Measurements from ENCODE around the gene EPB41.

The EPB41 gene

DNA sequence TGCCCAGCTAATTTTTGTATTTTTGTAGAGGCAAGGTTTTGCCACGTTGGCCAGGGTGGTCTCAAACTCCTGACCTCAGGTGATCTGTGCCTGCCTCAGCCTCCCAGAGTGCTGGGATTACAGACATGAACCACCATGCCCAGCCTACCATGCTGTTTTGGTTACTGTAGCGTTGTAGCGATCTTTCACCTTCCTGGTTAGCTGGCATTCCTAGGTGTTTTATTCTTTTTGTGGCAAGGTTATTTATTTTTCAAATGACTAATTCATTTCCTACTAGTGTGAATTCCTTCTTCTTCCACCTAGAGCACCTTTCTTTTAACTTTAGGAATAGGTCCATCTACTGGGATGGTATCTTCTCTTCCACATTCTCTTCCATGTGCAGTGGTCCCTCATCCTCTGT lies 180.1 kb downstream of the EPB41 start:
- TF ChIP-seq SIN3A (IDR thresholded peaks at IDR 0.05; ENCODE audit: borderline replicate concordance, insufficient read depth, low read length): no peak
- TF ChIP-seq TAF1 (IDR thresholded peaks at IDR 0.05; ENCODE audit: borderline replicate concordance, insufficient read depth, low read length): no peak
- TF ChIP-seq POLR2AphosphoS5 (IDR thresholded peaks at IDR 0.05; ENCODE audit: low read depth, low read length): no peak
- no peak for TF ChIP-seq FOXP2 (optimal IDR thresholded peaks at IDR 0.05; ENCODE audit: borderline replicate concordance, extremely low read depth, extremely low read length, insufficient read depth)
- TF ChIP-seq REST (IDR thresholded peaks at IDR 0.05; ENCODE audit: insufficient read depth in 1 of 2, low read depth in 2 of 2, low read length in 2 of 2): no peak

- no peak for TF ChIP-seq TAF1 (IDR thresholded peaks at IDR 0.05; ENCODE audit: borderline replicate concordance, insufficient read depth, low read length)
- no peak for TF ChIP-seq POLR2AphosphoS5 (IDR thresholded peaks at IDR 0.05; ENCODE audit: low read depth, low read length)
- TF ChIP-seq REST (IDR thresholded peaks at IDR 0.05; ENCODE audit: insufficient read depth in 1 of 2, low read depth in 2 of 2, low read length in 2 of 2): no peak
- TF ChIP-seq FOXP2 (optimal IDR thresholded peaks at IDR 0.05; ENCODE audit: borderline replicate concordance, extremely low read depth, extremely low read length, insufficient read depth): no peak
- TF ChIP-seq SIN3A (IDR thresholded peaks at IDR 0.05; ENCODE audit: borderline replicate concordance, insufficient read depth, low read length): no peak
These were observed 180.6 kb downstream of the EPB41 start for GRCh38 chr1:29094954-29095353.

- TF ChIP-seq POLR2AphosphoS5 (IDR thresholded peaks at IDR 0.05; ENCODE audit: low read depth, low read length): no peak
- TF ChIP-seq TAF1 (IDR thresholded peaks at IDR 0.05; ENCODE audit: borderline replicate concordance, insufficient read depth, low read length): no peak
- no peak for TF ChIP-seq FOXP2 (optimal IDR thresholded peaks at IDR 0.05; ENCODE audit: borderline replicate concordance, extremely low read depth, extremely low read length, insufficient read depth)
- TF ChIP-seq SIN3A (IDR thresholded peaks at IDR 0.05; ENCODE audit: borderline replicate concordance, insufficient read depth, low read length): no peak
- TF ChIP-seq REST (IDR thresholded peaks at IDR 0.05; ENCODE audit: insufficient read depth in 1 of 2, low read depth in 2 of 2, low read length in 2 of 2): no peak
These were observed 182.0 kb downstream of the EPB41 start for GRCh38 chr1:29096231-29096886.

- TF ChIP-seq SIN3A (IDR thresholded peaks at IDR 0.05; ENCODE audit: borderline replicate concordance, insufficient read depth, low read length) (no peak), REST (IDR thresholded peaks at IDR 0.05; ENCODE audit: insufficient read depth in 1 of 2, low read depth in 2 of 2, low read length in 2 of 2) (no peak), FOXP2 (optimal IDR thresholded peaks at IDR 0.05; ENCODE audit: borderline replicate concordance, extremely low read depth, extremely low read length, insufficient read depth) (no peak), TAF1 (IDR thresholded peaks at IDR 0.05; ENCODE audit: borderline replicate concordance, insufficient read depth, low read length) (no peak), POLR2AphosphoS5 (IDR thresholded peaks at IDR 0.05; ENCODE audit: low read depth, low read length) (no peak)
These were observed 184.9 kb downstream of the EPB41 start for GRCh38 chr1:29099286-29099685.
